ENCODE data around the gene CACNG4. TPM values are rescaled to one million over a fixed set of nuclear protein-coding genes. Genes with fewer than 3 reads are reported as not detected.

CACNG4 gene
- 62.3 TPM for total RNA-seq

DNA sequence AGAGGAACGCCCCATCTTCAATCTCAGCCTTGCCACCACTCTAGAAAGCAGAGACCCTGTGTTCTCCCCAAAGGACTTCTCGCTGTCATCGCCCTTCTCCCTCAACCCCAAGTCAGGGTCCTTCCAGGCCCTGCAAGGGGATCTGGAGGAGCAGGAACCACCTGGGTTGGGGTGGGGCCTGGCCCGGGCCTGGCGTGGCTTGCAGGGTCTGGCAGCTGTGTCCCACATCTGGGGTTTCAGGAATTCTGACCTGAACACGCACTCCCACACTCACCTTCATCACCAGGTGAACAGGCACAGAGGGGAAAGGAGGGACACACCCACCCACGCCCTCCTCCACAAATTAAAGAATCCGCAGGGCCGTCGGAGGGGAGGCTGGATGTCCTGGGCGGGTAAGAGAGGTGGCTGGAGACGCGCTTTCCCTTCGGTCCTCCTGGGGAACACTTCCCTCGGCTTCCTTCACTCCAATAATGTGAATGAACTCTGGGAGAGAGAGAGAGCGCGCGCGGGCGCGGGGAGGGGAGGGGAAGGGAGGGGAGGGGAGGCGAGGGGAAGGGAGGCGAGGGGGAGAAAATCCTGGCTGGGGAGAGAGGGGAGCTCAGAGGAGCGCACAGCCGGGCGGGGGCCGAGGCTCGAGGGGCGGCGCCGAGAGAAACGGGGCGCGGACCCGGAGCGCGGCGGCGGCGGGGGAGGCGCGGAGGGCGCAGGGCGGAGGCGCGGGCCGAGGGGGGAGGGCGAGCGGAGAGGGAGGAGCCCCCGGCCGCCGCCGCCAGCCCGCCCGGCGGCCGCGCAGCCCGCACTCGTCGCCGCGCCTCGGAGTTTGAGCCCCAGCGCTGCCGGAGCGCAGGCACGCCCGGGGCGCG lies at the start of gene CACNG4:
CACNG4 (plus strand) TSS at position 799 of the 863 bp plus-strand sequence. CDS start 205 bp downstream, outside the sequence.

DNA sequence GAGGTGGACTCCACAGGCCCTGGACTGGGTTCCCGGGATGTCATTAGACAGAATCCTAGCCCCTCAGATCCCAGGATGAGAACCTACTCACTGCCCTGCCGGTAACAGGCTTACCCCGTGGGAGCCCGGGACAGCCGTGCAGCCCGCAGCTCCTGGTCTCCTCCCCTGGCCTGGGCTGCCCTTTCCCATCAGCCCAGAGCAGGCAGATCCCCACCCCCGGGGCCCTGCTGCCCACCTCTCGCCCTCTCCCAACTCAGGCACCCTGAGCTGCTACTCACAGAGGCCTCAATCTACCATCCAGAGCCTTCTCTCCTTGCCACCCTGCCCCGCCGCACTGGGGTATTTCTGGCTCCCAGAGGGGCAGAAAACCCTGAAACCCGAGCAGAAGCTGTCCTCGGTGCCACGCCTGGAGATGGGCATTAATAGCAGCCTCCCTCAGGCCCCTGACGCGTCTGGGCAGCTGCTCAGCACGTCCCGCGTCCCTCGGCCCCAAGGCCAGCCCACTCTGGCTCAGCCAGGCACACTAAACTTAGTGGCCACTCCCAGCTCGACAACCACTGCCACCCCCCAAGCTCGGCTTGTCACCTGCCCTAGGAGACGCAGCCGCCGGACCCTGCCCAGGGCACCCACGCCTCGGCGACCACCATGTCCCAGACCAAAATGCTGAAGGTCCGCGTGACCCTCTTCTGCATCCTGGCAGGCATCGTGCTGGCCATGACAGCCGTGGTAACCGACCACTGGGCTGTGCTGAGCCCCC lies 79.7 kb downstream of the CACNG4 start, which contains the start of gene CACNG1:
CACNG1 (plus strand) TSS at position 539 of the 757 bp plus-strand sequence; CDS start at position 646, 107 bp downstream.

Other genes with a start within 250 kb of the CACNG4 start
- 0.63 TPM for gene CACNG5, start 129.6 kb upstream of the CACNG4 start, total RNA-seq
- gene CACNG1, start 79.8 kb downstream of the CACNG4 start, total RNA-seq = 0.63 TPM

Measured in parietal lobe (tissue), 1 donor.